Adrenal gland (tissue), 12 donors: ENCODE data around the gene SASH1. TPM values are rescaled to one million over a fixed set of nuclear protein-coding genes. Genes with fewer than 3 reads are reported as not detected.

ENCODE experiments used
- DNase-seq, 7 donors: peaks; one replicate each; pipeline ENCODE4 v3.0.0-alpha.2; 2019 to 2020
- H3K27ac ChIP-seq, 5 donors: fragments of 200-600 bp; sonication (generic) in 4 of 5; 1 replicate in 3 of 5; 2 replicates in 2 of 5; pipeline versions ENCODE4 v1.5.1 to v1.8.0; 2016 to 2020; ENCODE audit warnings: mild to moderate bottlenecking in 1 of 5
- H3K27me3 ChIP-seq: fragments of 200-600 bp; 2 replicates; pipeline ENCODE4 v1.8.0; 2021
- H3K36me3 ChIP-seq, 2 donors: fragments of 200-600 bp; replicated peaks in 1 of 2; 1 replicate in 1 of 2; 2 replicates in 1 of 2; pipeline versions ENCODE4 v1.5.1 to v1.8.0; 2018 to 2022
- H3K4me1 ChIP-seq, 2 donors: fragments of 200-600 bp; replicated peaks in 1 of 2; 1 replicate in 1 of 2; 2 replicates in 1 of 2; pipeline versions ENCODE4 v1.5.1 to v1.8.0; 2018 to 2021
- H3K4me3 ChIP-seq, 4 donors: fragments of 200-600 bp; sonication (generic) in 3 of 4; one replicate each; pipeline ENCODE4 v1.5.1; 2016 to 2018
- H3K9me3 ChIP-seq, 3 donors: fragments of 200-600 bp; sonication (generic) in 1 of 3; replicated peaks in 1 of 3; 1 replicate in 2 of 3; 2 replicates in 1 of 3; pipeline versions ENCODE4 v1.5.1 to v1.8.0; 2016 to 2021
- POLR2A ChIP-seq, 2 donors: fragments of 450-650 bp; IDR thresholded peaks; one replicate each; pipeline ENCODE4 v1.6.1; 2017; ENCODE audit warnings: antibody characterized with exemption in 2 of 2, mild to moderate bottlenecking in 2 of 2, moderate library complexity in 1 of 2
- WGBS, 4 donors: extraction: QIAGEN DNeasy Blood & Tissue Kit in 2 of 4; methylation state at CpG; one replicate each; pipeline versions ENCODE4 v1.1.5 to v1.1.7; 2013 to 2017; 5-methylcytosine and 5-hydroxymethylcytosine counted together
- intact Hi-C, 2 donors: fragments of 100-400 bp; cut with DNase I; formaldehyde crosslinking; loops; one replicate each; pipeline versions ENCODE4 v1.14.1 to v1.15.0; 2022 to 2023
- polyA plus RNA-seq, 3 donors: library from polyadenylated mRNA; stranded (reverse); fragments of 200-250 nt in 2 of 3; fragments of 350-450 nt in 1 of 3; fragmentation: Illumina TruSeq in 1 of 3; extraction: RNeasy Lipid Tissue Mini Kit (QIAGEN cat#74804) in 1 of 3; gene quantifications; one replicate each; pipeline ENCODE4 v1.2.3, GENCODE V29; 2013 to 2014
- total RNA-seq, 9 donors: library from RNA; depleted of rRNA in 4 of 9; stranded (reverse); fragments of >200 nt in 4 of 9; fragments of 120-200 nt in 1 of 9; fragmentation: NEBNext Ultra II Directional in 1 of 9; extraction: Animal tissue kit (Norgen Biotek cat#: 25700) in 1 of 9; gene quantifications; one replicate each; pipeline versions ENCODE4 v1.1.0 to v1.2.4, GENCODE V29; 2013 to 2023
- TF ChIP-seq, protein P1 (sequence below), 6 experiments: fragments of 450-650 bp in 4 of 6; fragments of 200-600 bp in 2 of 6; sonication (generic) in 1 of 6; IDR thresholded peaks; 1 replicate in 5 of 6; 2 replicates in 1 of 6; pipeline versions ENCODE4 v1.5.1 to v1.8.0; 2016 to 2021; ENCODE audit warnings: antibody characterized with exemption in 6 of 6, mild to moderate bottlenecking in 2 of 6, moderate library complexity in 1 of 6
- donor health status: healthy with polysubstance abuse.
- donor health status: Bipolar disorder and iron deficiency.
- donor health status: DM: yes; HTN: yes; CAD: no.
- donor health status: DM: no; HTN: no; CAD: no.
- donor health status: DM: no; HTN: no; CAD: no.
- donor health status: DM: yes; HTN: yes; CAD: no.

The SASH1 gene
- total and polyA plus RNA-seq, 12 donors: 5.5 to 30.7 (median 16.7) TPM

DNA sequence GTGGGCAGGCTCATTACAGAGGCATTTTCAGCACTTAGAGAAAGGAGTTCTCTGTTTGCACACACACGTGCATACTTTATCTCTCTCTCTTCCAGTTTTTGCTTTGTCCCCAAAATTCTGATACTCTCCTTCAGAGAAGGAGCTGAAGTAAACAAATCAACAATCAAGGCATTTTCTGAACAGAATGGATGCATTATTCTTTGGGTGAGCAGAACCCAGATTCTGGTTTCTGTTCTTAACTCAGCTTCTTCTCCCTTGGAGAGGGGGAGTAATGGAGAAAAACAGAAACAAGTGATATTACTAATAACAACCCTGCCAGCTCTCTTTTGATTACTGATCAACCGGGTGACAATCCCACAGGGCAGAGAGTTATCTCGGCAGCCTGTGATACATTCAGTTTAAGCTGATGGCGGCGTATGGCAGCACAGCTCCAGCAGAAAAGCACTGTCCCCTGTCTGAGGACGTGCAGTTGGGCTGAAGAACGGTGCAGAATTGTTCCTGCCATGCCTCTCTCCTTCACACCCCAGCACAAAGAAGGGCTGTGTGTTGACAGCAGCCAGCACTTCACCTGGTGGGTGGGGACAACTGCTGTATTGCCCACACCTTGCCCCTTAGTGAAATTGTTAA is 47.3 kb upstream of the SASH1 start:
- 78 to 85% (median 81%) methylated on average over 7 of the region's 7 CpGs for WGBS, 4 donors
- DNase-seq: no peak
- Histone ChIP-seq H3K27ac (no peak overlapping the region), H3K36me3 (no peaks in the 10 kb centered on the region), H3K4me1 (no peaks in the 10 kb centered on the region), H3K27me3 (no peaks in the 10 kb centered on the region), H3K4me3 (no peak overlapping the region), H3K9me3 (no peaks in the 10 kb centered on the region)
- intact Hi-C loops: no loop called here
- TF ChIP-seq POLR2A (IDR thresholded peaks at IDR 0.05): no peak
- TF ChIP-seq, protein P1, sequence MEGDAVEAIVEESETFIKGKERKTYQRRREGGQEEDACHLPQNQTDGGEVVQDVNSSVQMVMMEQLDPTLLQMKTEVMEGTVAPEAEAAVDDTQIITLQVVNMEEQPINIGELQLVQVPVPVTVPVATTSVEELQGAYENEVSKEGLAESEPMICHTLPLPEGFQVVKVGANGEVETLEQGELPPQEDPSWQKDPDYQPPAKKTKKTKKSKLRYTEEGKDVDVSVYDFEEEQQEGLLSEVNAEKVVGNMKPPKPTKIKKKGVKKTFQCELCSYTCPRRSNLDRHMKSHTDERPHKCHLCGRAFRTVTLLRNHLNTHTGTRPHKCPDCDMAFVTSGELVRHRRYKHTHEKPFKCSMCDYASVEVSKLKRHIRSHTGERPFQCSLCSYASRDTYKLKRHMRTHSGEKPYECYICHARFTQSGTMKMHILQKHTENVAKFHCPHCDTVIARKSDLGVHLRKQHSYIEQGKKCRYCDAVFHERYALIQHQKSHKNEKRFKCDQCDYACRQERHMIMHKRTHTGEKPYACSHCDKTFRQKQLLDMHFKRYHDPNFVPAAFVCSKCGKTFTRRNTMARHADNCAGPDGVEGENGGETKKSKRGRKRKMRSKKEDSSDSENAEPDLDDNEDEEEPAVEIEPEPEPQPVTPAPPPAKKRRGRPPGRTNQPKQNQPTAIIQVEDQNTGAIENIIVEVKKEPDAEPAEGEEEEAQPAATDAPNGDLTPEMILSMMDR (IDR thresholded peaks at IDR 0.05): no peak

DNA sequence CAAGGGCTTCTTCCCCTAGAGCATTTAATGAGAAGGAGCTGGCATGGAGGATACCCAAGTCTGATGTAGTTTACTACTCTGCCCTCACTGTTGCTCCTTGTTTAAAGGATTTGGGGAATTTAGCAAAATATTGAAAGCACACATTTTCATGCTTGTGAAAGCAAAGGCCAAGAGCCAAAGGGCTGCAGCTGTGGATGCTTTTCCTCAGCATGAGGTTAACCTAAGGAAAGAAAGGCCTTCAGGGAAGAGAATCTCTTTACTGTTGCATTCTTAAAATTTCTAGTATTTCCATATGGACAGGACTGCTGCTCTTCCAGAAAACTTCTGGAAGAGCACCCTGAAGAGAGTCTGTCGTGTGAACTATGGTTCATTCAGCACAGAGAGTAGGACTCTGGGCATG is 45.9 kb upstream of the SASH1 start:
- intact Hi-C loops: no loop called here
- Histone ChIP-seq H3K27me3 (no peaks in the 10 kb centered on the region), H3K9me3 (no peaks in the 10 kb centered on the region), H3K4me3 (no peak overlapping the region), H3K4me1 (no peaks in the 10 kb centered on the region), H3K36me3 (no peaks in the 10 kb centered on the region), H3K27ac (no peak overlapping the region)
- TF ChIP-seq, protein P1 (IDR thresholded peaks at IDR 0.05): no peak
- no peak for TF ChIP-seq POLR2A (IDR thresholded peaks at IDR 0.05)
- 67 to 81% (median 74%) methylated on average over 1 of the region's 1 CpG for WGBS, 4 donors
- no peak for DNase-seq

DNA sequence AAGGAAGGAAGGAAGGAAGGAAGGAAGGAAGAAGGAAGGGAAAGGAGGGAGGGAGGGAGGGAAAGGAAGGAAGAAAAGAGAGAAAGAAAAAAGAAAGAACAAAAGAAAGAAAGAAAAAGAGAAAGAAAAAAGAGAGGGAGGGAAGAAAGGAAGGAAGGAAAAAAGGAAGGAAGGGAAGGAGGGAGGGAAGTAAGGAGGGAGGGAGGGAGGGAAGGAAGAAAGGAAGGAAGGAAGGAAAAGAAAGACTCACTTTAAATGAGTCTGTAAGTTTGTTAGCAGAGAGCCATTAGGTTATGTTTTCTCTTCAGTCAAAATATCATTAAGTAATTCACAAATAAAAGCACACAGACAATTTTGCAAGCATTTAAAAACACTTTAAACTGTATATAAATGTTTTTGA is 44.0 kb upstream of the SASH1 start:
- TF ChIP-seq, protein P1 (IDR thresholded peaks at IDR 0.05): no peak
- no peak for TF ChIP-seq POLR2A (IDR thresholded peaks at IDR 0.05)
- no peaks in the 10 kb centered on the region for H3K9me3 ChIP-seq
- intact Hi-C loops: no loop called here
- H3K27ac ChIP-seq: no peak overlapping the region
- no peaks in the 10 kb centered on the region for H3K36me3 ChIP-seq
- H3K4me1 ChIP-seq: no peaks in the 10 kb centered on the region
- H3K4me3 ChIP-seq: no peak overlapping the region
- DNase-seq: no peak
- no peaks in the 10 kb centered on the region for H3K27me3 ChIP-seq

DNA sequence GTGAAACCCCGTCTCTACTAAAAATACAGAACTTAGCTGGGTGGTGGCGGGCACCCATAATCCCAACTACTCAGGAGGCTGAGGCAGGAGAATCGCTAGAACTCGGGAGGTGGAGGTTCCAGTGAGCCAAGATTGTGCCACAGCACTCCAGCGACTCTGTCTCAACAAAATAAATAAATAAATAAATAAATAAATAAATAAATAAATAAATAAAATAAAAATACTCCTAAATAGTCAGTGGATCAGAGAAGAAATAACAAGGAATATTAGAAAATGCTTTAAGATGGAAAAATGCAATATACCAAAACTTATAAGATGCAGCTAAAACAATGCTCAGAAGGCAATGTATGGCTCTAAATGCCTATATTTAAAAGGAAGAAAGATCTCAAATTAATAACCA is 39.0 kb upstream of the SASH1 start:
- Histone ChIP-seq H3K27ac (no peak overlapping the region), H3K9me3 (no peaks in the 10 kb centered on the region), H3K4me1 (no peaks in the 10 kb centered on the region), H3K27me3 (no peaks in the 10 kb centered on the region), H3K36me3 (no peaks in the 10 kb centered on the region), H3K4me3 (no peak overlapping the region)
- intact Hi-C loops: no loop called here
- TF ChIP-seq, protein P1 (IDR thresholded peaks at IDR 0.05): no peak
- no peak for TF ChIP-seq POLR2A (IDR thresholded peaks at IDR 0.05)
- 86 to 96% (median 92%) methylated on average over 5 of the region's 5 CpGs for WGBS, 4 donors
- DNase-seq: no peak
